ENCODE data around the gene INS. TPM values are rescaled to one million over a fixed set of nuclear protein-coding genes. Genes with fewer than 3 reads are reported as not detected.

Gene INS
- total and polyA plus RNA-seq, 2 of the 8 experiments (the other 6 are each of a cell fraction or from before 2014, with no cell fraction given), result not detected

DNA sequence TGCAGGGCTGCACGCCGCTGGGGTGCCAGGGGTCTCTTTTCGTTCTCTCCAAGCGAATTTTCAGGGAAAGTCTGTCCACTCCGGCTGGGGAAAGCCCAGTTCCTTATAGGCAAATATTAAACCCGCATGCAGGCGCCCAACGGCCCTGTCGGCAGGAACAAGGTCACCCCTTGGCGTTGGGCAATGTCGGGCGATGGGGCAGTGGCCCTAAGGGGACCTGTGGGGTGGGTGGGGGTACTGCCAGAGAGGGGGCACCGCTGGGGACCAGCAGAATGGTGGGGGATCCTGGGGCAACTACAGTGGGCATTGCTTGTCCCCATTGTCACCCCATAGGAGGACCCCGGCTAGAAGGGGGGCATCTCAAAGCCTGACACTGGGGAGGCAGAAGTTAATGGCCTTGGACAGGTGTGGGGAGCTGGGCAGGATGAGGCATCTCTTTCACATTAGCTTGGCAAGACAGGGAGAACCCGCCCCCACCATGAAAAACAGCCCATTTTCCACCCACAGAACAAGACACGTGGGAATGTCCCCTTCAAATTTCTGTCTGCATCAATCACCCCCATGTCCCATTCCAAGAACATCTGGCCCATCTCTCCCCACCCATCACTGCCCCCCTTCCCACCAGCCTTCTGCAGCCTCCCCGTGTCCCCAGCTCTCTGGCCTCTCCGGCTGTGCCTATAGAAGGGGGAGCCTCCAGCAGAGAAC is 16.3 kb downstream of the INS start (continued):
- TF ChIP-seq, protein P1, sequence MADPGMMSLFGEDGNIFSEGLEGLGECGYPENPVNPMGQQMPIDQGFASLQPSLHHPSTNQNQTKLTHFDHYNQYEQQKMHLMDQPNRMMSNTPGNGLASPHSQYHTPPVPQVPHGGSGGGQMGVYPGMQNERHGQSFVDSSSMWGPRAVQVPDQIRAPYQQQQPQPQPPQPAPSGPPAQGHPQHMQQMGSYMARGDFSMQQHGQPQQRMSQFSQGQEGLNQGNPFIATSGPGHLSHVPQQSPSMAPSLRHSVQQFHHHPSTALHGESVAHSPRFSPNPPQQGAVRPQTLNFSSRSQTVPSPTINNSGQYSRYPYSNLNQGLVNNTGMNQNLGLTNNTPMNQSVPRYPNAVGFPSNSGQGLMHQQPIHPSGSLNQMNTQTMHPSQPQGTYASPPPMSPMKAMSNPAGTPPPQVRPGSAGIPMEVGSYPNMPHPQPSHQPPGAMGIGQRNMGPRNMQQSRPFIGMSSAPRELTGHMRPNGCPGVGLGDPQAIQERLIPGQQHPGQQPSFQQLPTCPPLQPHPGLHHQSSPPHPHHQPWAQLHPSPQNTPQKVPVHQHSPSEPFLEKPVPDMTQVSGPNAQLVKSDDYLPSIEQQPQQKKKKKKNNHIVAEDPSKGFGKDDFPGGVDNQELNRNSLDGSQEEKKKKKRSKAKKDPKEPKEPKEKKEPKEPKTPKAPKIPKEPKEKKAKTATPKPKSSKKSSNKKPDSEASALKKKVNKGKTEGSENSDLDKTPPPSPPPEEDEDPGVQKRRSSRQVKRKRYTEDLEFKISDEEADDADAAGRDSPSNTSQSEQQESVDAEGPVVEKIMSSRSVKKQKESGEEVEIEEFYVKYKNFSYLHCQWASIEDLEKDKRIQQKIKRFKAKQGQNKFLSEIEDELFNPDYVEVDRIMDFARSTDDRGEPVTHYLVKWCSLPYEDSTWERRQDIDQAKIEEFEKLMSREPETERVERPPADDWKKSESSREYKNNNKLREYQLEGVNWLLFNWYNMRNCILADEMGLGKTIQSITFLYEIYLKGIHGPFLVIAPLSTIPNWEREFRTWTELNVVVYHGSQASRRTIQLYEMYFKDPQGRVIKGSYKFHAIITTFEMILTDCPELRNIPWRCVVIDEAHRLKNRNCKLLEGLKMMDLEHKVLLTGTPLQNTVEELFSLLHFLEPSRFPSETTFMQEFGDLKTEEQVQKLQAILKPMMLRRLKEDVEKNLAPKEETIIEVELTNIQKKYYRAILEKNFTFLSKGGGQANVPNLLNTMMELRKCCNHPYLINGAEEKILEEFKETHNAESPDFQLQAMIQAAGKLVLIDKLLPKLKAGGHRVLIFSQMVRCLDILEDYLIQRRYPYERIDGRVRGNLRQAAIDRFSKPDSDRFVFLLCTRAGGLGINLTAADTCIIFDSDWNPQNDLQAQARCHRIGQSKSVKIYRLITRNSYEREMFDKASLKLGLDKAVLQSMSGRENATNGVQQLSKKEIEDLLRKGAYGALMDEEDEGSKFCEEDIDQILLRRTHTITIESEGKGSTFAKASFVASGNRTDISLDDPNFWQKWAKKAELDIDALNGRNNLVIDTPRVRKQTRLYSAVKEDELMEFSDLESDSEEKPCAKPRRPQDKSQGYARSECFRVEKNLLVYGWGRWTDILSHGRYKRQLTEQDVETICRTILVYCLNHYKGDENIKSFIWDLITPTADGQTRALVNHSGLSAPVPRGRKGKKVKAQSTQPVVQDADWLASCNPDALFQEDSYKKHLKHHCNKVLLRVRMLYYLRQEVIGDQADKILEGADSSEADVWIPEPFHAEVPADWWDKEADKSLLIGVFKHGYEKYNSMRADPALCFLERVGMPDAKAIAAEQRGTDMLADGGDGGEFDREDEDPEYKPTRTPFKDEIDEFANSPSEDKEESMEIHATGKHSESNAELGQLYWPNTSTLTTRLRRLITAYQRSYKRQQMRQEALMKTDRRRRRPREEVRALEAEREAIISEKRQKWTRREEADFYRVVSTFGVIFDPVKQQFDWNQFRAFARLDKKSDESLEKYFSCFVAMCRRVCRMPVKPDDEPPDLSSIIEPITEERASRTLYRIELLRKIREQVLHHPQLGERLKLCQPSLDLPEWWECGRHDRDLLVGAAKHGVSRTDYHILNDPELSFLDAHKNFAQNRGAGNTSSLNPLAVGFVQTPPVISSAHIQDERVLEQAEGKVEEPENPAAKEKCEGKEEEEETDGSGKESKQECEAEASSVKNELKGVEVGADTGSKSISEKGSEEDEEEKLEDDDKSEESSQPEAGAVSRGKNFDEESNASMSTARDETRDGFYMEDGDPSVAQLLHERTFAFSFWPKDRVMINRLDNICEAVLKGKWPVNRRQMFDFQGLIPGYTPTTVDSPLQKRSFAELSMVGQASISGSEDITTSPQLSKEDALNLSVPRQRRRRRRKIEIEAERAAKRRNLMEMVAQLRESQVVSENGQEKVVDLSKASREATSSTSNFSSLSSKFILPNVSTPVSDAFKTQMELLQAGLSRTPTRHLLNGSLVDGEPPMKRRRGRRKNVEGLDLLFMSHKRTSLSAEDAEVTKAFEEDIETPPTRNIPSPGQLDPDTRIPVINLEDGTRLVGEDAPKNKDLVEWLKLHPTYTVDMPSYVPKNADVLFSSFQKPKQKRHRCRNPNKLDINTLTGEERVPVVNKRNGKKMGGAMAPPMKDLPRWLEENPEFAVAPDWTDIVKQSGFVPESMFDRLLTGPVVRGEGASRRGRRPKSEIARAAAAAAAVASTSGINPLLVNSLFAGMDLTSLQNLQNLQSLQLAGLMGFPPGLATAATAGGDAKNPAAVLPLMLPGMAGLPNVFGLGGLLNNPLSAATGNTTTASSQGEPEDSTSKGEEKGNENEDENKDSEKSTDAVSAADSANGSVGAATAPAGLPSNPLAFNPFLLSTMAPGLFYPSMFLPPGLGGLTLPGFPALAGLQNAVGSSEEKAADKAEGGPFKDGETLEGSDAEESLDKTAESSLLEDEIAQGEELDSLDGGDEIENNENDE (IDR thresholded peaks at IDR 0.05; ENCODE audit: insufficient replicate concordance, low read length), result no peak
- no peak for TF ChIP-seq SRF (IDR thresholded peaks at IDR 0.05; ENCODE audit: low read depth, low read length)

Measured in H1 (cell line).